ENCODE data around the gene CES1.

DNA sequence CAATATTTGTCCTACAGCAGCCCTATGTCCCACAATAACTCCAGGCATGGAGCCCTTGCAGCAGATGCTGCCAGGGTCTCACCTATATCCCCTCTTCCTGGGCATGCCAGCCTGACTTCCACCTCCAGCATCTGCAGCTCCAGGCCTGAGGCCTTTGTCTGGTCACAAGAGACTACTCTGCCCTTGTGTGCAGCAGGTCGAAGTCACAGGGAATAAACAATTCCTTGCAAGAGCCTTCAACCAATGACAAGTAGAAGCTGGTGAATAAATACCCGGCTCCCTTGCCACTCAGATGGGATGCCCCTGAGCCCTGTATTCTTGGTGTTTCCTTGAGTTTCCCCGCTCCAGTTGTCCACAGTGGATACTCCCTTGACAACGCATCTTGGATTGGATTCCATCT is 23.0 kb downstream of the CES1 start:
- TF ChIP-seq, protein P1, sequence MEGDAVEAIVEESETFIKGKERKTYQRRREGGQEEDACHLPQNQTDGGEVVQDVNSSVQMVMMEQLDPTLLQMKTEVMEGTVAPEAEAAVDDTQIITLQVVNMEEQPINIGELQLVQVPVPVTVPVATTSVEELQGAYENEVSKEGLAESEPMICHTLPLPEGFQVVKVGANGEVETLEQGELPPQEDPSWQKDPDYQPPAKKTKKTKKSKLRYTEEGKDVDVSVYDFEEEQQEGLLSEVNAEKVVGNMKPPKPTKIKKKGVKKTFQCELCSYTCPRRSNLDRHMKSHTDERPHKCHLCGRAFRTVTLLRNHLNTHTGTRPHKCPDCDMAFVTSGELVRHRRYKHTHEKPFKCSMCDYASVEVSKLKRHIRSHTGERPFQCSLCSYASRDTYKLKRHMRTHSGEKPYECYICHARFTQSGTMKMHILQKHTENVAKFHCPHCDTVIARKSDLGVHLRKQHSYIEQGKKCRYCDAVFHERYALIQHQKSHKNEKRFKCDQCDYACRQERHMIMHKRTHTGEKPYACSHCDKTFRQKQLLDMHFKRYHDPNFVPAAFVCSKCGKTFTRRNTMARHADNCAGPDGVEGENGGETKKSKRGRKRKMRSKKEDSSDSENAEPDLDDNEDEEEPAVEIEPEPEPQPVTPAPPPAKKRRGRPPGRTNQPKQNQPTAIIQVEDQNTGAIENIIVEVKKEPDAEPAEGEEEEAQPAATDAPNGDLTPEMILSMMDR (IDR thresholded peaks at IDR 0.05), result no peak
- TF ChIP-seq POLR2A (IDR thresholded peaks at IDR 0.05), result no peak

Measured in right lobe of liver (tissue), 4 donors.